Measurements from ENCODE around the gene MAPKBP1.

- TF ChIP-seq POLR2AphosphoS5 (IDR thresholded peaks at IDR 0.05) (no peak), CTCF (IDR thresholded peaks at IDR 0.05) (peak; percentile 75 to 91), EP300 (IDR thresholded peaks at IDR 0.05) (no peak), POLR2A (IDR thresholded peaks at IDR 0.05) (no peak)
Measured at GRCh38 chr15:41772720-41773331, 1.5 kb upstream of the MAPKBP1 start.
